Measurements from ENCODE around the gene PDIA5. TPM values are rescaled to one million over a fixed set of nuclear protein-coding genes. Genes with fewer than 3 reads are reported as not detected.

PDIA5 gene
- total RNA-seq = 20.2 TPM

DNA sequence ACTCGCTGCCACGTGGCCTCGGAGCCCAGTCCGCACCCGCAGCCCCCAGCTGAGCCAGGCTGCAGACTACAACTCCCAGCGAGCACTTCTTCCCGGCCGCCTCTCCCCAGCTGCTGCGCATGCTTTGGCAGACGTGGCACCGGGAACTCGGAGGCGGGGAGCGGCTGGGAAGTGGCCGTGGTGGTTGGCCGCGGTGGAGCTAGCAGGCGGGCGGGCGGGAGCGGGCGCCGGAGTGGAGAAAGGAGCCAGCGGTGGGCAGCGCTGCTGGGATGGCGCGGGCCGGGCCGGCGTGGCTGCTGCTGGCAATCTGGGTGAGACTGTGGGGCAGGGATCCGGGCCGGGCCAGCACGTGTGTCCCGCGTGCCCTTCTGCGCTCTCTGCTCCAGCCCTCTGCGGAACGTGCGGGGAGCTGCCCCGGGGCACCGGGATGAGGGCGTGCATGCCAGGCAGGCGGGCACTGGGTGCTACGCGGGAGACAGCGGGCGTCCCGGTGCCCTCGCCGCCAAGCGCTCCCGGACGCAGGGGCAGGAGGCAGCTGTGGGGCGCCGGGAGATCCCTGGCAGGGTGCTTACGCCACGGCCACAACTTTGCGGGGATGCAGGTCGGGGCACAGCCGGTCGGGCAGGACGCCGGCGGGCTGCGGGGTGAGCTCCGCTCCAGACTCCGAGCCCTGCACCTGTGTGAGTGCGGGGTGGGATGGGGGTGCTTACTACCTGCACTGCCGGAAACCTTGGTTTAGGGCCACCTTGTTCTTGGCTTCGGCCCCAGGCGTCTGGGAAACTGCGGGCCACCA lies at the start of gene PDIA5:
Gene PDIA5, plus strand, starts transcription at position 130 of the 793 bp plus-strand sequence. Its CDS starts 140 bp downstream, at position 270.
- peak in 2 of 3 donors; percentile 65 for DNase-seq (ENCODE audit: low read depth in 2 of 3, low spot score in 2 of 3)

DNA sequence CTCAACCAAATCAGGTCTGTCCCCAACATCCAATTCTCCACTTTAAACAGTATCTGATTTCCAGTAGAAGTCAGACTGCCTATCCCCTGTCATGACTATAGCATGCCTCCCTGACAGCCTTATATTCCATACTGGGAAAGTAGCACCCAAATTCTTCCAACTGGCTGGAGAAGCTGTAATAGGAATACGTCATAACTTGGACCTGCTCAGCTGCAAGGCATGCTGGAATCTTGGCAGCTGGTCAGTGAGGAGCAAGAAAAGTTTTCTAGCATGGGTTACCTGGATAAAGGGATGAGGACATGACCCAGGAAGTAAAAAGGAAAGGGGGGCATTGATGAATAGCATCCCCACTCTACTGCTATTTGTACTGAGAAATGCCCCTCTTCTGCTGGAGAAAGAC lies 48.1 kb upstream of the PDIA5 start:
- DNase-seq (ENCODE audit: low read depth in 2 of 3, low spot score in 2 of 3) = no peak

DNA sequence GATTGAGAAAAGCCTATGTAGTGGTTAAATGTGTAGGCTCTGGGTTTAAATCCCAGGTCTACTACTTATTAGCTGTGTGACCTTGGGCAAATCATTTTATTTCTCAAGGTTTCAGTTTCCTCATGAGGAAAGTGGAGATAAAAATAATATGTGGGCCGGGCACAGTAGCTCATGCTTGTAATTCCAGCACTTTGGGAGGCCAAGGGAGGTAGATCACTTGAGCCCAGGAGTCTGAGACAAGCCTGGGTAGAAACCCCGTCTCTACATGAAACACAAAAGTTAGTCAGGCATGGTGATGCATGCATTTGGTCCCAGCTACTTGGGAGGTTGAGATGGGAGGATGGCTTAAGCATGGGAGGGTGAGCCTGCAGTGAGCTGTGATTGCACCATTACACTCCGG lies 47.7 kb upstream of the PDIA5 start:
- no peak for DNase-seq (ENCODE audit: low read depth in 2 of 3, low spot score in 2 of 3)

DNA sequence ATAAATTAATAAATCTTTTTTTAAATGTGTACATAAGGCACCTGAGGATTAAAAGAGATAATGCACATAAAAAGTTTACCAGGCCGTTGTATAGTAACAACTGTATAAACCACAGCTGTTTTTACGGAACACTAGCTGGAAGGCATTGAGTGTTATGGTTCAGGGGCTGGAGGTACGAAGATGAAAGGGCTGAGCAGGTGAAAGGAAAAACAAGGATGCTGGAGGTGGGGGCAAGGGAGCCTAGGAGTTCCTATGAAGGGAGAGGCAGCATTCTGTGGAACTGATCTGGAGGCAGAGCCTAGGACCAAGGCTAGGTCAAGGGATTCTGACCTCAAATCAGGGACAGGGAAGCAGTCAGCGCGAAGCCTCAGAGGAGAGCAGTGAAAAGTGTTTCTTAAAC lies 47.2 kb upstream of the PDIA5 start:
- DNase-seq (ENCODE audit: low read depth in 2 of 3, low spot score in 2 of 3) = no peak

DNA sequence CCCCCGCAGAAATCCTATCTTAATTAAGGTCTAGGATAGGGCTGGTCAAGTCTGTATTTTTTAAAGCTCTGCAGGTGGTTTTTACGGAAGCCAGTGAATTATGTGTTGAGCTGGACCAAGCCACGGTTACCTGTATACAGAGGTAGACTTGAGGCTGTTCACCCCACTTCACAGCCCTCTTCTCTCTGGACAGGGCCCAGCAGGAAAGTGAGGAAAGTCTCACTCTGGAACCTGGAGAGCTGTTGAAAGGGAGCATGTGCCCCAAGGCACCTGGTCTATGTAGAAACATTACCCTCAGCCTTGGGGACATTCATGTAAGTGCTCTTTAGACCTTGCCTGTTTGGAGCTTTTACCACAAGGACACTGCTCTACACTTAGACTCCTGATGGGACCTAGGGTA lies 46.1 kb upstream of the PDIA5 start:
- DNase-seq (ENCODE audit: low read depth in 2 of 3, low spot score in 2 of 3) = no peak

DNA sequence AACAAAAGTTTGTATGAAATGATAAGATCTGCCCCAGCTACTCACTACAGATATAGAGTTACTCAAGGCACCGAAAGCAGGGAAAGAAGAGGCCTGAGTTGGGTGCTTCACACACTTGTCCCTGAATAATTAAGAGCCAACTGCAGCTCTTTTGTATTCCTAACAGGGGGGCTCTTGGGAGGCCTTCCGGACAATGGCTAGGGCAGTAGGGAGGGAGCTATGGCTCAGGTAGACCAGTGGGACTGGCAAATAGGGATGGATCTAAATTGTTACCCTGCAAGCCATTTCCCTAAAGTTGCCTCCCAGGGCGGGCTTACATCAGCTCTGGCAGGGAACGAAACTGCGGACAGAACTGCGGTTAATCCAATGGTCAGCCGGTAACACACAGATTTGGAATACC lies 45.4 kb upstream of the PDIA5 start:
- no peak for DNase-seq (ENCODE audit: low read depth in 2 of 3, low spot score in 2 of 3)

DNA sequence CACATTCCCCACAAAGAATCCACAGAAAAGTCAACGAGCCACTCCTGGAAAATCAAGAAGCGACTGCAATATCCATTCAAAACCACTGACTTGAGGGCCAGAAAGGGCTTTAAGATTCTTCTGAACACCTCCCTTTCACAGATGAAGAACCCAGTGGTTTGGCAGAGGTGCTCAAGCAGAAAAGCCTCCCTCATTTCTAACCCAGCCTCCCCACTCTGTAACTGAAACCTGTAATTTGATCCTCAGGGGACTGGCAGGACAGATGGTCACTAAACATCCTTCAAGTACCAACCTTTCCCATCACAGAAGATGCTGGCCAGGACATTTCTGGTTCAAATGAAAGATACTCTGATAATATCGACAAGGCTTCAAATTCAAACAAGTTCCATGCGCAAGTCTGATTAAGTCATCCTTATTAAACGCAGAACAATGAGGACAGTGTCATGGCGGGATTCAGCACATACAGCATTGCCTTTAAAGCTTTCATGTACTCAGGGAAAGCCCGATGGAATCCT lies 44.8 kb upstream of the PDIA5 start:
- DNase-seq (ENCODE audit: low read depth in 2 of 3, low spot score in 2 of 3) = no peak

DNA sequence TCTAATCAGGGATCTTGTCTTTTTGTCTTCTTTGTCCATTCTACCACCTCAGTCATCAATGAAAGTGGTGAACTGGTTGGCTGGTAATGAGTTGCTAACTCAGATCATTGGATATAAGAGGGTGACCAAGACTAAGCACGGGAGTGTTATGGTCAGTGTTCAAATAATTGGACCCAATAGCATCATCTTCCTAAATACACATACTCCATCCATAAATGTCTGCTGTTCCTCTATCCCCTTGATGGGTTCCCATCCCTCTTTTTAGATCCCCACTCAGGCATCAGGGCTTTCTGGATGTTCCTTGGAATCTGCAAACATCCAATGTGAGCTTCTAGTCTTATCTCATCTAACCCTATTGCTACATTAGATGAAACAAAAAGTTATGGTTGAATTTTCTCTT lies 42.8 kb upstream of the PDIA5 start:
- DNase-seq (ENCODE audit: low read depth in 2 of 3, low spot score in 2 of 3) = no peak

DNA sequence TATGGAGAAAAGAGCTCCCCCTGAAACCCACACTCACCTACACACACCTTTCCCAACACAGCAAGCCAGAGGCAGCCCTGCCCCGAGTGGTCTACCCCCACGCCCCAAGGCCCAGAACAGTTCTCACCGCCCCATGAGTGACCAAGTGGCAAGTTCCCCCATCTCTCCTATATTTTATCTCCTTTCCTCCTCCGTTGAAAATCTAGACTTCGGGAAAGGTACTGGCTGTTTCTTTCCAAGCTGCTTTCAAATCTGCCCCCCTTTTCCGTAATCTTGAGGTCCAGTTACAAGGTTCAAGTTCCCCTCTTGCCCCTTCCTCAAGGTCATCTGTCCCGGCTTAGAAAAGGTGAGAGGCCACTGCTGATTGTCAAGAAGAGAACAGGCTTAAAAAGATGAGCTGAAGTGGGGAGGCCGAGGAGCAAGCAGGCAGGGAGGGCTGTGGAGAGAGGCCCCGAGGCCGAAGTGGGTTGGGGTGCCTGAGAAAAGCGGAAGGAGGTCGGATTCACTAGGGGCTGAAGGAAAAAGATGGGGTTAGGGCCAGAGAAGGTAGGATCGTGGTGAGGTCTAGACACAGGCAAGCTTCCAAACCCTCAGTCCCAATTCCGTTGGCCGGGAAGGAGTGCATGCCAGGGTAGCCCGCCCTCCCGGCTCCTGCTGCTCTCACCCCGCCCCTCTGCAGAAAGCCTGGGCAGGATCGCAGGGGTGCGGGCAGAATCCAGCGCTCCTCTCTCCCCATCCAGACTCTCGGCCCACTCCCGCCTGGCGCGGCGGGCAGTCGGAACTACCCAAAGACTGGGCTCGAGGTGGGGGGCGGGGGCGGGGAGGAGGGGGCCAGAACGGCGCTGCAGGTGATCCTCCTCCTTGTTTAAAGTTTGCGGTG lies 40.9 kb upstream of the PDIA5 start:
- peak in 1 of 3 donors; percentile 55 for DNase-seq (ENCODE audit: low read depth in 2 of 3, low spot score in 2 of 3)

DNA sequence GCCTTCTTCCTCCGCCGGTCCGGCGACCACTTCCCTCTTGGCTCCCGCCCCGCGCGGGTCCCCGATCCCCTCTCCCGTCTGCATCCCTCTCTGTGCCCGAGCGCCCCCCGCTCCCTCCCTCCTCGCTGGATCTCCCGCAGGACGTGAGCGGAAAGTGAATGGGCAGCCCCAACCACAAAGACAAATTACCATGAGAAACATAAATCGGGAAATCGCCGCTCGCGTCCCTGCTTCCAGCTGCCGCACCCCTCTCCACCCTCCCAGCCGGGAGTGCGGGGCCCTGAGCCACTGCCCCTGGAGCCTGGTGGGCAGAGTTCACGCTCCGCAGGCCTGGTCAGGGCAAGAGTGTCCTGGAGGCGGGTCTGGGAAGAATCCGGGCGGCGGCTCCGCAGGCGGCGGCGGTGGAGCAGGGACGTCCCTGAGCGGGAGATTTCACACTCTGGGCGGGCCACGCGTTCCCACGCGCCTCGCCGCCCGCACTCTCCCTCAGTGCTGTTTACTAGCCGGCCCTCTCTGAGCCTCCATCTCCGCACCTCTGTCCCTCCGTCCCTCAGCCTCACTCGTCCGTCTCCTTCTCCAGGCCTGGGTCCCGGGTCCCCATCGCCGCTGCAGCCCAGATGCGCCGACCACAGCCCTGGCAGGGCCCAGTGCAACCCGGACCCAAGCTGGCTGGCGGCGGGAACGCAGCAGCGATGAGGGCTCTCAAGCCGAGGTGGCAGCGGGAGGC lies 40.1 kb upstream of the PDIA5 start:
- DNase-seq (ENCODE audit: low read depth in 2 of 3, low spot score in 2 of 3) = no peak

DNA sequence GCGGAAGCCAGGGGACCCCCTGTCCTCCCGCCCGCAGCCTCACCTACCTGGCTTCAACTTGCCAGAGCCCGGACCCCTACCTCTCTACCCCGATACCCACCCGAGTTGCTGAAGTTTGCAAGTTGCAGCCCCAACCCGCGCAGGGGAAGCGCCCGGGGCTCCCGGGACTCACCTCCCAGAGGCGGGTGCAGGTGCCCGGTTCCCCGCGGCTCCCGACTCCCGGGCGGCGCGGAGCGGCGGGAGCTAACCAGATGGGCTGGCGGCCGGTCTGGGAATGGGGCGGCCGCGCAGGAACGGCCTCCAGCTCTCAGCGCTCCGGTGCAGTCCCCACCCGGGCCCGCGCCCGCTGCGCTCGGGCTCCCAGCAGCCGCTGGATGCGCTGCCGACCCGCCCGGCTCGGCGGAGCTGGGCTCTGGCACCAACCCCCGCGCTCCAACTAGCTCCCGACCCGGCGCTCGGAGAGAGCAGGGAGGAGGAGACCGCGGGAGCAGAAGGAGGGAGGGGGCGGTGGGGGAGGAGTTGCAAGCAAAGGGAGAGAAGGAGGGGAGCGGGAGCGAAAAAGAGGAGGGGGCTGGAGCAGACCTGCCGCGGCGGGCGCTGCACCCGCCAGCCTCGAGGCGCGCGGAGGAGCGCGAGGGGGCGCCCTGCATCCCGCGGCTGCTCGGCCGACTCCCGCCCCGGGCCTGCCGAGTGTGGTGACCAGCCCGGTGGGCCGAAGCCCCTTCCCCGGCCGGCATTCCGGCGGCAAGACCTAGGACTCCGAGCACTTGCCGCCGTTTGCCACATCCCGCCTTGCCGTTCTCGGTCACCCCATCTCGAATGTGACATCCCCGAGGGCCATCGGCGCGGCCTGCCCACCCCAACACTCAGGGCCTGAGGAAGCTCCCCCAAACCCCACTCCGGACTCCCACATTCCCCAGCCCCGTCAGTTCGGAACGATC lies 39.3 kb upstream of the PDIA5 start, which contains the start of gene SEMA5B:
Gene SEMA5B, minus strand, starts transcription at position 472 of the 941 bp plus-strand sequence. CDS start 66,500 bp downstream, outside the sequence.
- DNase-seq (ENCODE audit: low read depth in 2 of 3, low spot score in 2 of 3) = no peak

DNA sequence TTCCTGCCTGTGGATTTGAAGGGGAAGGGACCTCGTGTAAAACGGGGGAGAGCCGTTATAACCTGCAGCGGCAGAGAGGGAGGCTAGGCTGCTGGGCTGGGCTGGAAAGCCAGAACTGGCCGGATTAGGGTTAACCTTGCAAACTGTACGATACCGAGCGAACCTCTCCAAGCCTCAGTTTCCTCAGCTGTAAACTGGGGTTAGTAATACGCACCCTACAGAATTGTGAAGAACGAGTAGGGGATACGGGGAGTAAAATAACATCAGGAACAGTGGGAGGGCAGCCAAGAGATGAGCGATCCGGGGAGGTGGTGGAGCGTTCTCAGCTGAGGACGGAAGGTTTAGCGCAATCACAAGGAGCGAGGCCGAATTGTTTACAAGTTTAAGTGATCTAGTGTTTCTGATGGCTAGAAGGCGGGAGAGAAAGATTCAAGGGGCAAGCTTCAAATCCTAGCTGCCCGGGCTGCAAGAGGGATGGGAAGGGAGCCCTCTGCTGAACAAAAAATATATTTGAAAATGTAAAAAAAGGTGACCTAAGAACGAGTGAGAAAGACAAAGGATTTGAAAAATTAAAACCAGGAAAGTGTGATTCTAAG lies 38.5 kb upstream of the PDIA5 start:
- peak in 2 of 3 donors; percentile 45 to 75 for DNase-seq (ENCODE audit: low read depth in 2 of 3, low spot score in 2 of 3)

DNA sequence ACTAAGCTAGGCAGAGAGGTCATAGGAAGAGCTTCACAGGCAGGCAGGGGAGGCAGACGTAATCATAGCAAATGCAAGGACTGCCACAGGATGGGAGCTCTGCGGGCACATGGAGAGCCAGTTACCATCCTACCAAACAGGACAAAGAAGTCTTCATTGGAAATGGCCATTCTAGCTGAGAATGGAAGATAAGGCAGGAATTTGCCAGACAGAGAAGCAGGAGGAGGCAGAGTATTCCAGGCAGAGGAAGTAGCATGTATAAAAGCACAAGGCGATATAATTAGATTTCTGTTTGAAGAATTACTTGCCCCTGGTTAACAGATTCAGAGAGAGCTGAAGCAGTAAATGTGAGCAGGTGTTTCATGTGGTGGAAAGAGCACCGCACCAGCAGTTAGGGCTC lies 35.8 kb upstream of the PDIA5 start:
- DNase-seq (ENCODE audit: low read depth in 2 of 3, low spot score in 2 of 3) = no peak

DNA sequence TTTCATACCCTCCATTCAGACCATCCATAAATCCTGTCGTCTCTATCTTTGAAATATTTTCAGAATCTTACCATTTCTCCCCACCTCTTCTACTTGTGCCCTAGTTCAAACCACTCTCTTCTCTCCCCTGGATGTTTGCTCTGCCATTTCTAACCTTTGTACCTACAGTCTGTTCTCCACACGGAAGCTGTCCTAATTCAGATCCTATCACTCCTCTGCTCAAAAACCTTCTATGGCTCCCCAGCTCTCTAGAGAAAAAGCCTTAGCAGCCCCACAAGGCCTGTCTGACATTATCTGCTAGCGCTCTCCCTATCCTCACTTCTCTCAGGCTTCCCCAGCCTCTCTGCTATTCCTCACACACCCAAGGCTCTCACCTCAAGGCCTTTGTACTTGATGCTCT lies 34.8 kb upstream of the PDIA5 start:
- DNase-seq (ENCODE audit: low read depth in 2 of 3, low spot score in 2 of 3) = no peak

DNA sequence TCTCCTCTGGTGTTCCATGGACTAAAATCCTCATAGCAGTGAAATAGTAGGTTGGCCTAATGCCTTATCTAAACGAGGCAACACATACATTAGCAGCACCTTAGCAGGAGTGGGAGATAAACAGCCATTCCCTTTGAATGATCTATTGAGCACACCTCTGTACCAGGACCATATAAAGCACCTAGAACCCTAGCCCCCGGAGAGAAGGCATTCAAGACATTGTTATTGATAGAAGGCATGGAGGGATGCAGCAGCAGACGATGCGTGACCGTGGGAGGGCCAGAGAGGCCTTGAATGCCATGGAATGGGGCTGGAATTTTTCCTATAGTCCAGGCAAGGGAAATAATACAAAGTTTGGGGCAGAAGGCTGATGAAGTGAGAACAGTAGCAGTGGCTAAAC lies 32.7 kb upstream of the PDIA5 start:
- DNase-seq (ENCODE audit: low read depth in 2 of 3, low spot score in 2 of 3) = no peak

DNA sequence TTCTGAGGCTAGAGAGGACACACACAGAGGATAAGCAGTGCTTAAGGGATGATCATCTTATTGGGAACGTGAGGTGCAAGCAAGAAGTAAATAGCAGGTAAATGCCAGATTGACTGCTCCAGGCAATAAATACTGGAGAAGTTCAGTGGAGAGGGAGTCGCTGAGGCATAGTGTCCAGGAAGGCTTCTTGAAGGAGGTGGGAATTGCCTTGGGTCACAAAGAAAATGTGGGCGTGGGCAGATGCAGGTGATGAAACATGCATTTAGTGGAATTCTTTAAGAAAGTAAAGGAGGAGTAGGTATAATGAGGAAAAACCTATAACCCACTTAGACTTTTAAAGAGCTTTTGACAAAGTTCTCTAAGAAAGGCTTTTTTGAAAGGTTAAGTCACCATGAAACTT lies 31.8 kb upstream of the PDIA5 start:
- no peak for DNase-seq (ENCODE audit: low read depth in 2 of 3, low spot score in 2 of 3)

DNA sequence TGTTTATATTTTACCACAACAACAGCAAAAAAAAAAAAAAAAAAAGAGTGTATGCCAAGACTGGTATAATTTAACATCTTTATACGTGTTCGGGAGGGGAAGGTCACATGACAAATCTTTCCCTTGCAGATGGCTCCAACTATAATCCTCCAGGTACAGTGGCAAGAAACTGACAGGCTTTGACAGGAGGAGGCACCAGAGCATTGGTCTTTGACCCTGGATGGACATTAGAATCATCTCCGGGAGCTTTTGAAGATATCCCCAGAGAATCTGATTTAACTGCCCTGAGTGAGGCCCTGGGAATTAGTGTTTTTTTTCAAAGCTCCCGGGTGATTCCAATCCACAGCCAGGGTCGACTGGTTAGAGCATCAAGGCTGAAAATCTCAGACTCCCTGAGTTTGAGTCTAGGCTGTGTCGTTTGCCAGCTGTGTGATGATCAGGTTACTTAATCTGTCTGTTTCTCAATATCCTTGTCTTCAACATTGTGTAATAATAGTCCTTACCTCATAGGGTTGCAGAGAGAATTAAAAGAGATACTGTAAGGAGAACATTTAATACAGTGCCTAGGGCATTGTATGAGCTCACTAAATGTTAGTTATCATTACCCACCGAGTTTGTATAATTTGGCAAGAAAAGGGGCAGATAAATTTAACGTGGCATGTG lies 30.3 kb upstream of the PDIA5 start:
- DNase-seq (ENCODE audit: low read depth in 2 of 3, low spot score in 2 of 3) = no peak

DNA sequence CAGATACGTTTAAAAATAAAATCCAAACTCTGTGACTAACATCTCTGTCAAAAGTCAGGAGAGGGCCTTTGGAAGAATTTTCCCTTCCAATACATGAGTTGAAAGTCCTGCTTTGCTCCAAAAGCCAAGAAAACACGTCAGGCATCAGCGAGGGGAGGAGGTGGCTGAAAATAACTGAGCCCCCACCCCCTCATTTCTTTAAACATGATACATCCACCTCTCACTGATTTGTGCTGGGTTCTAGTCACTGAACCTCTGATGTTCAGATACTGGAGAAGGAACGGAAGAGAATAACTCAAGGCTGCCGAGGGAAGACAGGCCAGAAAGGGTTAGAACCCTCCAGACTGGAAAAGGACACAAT lies 29.8 kb upstream of the PDIA5 start:
- no peak for DNase-seq (ENCODE audit: low read depth in 2 of 3, low spot score in 2 of 3)

DNA sequence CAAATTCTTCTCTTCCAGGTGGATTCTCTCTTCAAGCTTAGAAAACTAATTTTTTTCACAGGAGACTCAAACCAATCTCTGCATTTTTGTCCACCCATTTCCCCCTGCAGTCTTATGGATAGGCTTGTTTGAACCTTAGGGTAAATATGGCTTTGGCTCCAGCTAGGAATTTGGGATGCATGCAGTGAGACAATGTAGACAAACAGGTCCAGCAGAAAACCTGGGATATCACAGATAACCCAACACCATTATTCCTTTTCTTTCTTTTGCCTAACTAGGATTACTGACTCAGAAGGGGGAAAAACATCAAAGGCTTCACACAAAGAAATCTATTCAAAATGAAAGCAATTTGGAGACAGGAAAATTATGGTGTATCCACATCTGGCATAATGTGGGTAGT lies 28.1 kb upstream of the PDIA5 start:
- DNase-seq (ENCODE audit: low read depth in 2 of 3, low spot score in 2 of 3) = no peak

Measured in hematopoietic multipotent progenitor cell (in vitro differentiated cells).